ENCODE measurements around the gene GPR146. TPM values are rescaled to one million over a fixed set of nuclear protein-coding genes. Genes with fewer than 3 reads are reported as not detected.

GPR146 gene
- total RNA-seq, 2 donors from 2014 or later, result 0.66 to 0.75 TPM

DNA sequence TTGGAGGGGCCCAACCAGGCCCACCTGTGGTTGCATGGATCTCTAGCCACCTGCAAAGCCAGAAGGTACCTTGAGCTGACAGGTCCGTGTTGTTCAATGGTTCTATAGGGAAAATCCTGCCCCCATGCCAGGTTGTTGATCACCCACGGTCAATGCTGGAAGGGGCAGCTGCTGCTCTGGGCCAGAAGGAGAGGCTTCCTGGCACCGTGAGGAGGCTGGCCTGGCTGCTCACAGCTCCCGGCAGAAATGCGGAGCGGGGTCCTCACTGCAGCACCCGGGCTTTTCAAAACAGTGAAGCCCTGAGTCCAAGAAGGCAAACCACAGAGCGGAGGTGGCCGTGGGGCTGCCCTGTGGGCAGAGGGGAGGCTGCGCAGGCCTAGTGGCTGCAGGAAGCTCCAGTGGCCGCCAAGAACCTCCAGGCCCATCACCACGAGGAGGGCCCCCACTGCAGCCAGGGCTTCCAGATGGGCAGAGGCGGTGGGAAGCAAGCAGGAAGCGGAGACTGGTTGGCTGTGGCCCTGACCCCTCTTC lies 25.0 kb upstream of the GPR146 start:
- no peak overlapping the region for H3K27ac Mint-ChIP-seq
- Histone ChIP-seq H3K9ac (ENCODE audit: extremely low read depth, low read length, poor library complexity, severe bottlenecking) (no peak overlapping the region), H3K4me3 (ENCODE audit: low read length) (no peak overlapping the region), H3K9me3 (ENCODE audit: control insufficient read depth, low read length) (no peaks in the 10 kb centered on the region), H3K27me3 (ENCODE audit: control insufficient read depth, insufficient read depth, low read length, poor library complexity, severe bottlenecking) (no peaks in the 10 kb centered on the region), H3K27ac (ENCODE audit: low read depth, low read length) (no peak overlapping the region), H3K36me3 (ENCODE audit: control insufficient read depth, insufficient read depth, low read length) (peaks cover 10% of the 10 kb centered on the region), H3K4me1 (ENCODE audit: control insufficient read depth, insufficient read depth, low read length) (no peaks in the 10 kb centered on the region)
- no peaks in the 10 kb centered on the region for H3K27me3 Mint-ChIP-seq (ENCODE audit: insufficient read depth)
- WGBS, 2 experiments (ENCODE audit: insufficient coverage in 1 of 2, insufficient read length in 1 of 2), result 95% methylated on average over 9 to 14 of the region's 14 CpGs
- H3K4me3 Mint-ChIP-seq, result no peak overlapping the region
- H3K4me1 Mint-ChIP-seq, result no peaks in the 10 kb centered on the region
- H3K36me3 Mint-ChIP-seq (ENCODE audit: low read depth), result peaks cover 17% of the 10 kb centered on the region
- no peaks in the 10 kb centered on the region for H3K9me3 Mint-ChIP-seq
- TF ChIP-seq, protein P1, sequence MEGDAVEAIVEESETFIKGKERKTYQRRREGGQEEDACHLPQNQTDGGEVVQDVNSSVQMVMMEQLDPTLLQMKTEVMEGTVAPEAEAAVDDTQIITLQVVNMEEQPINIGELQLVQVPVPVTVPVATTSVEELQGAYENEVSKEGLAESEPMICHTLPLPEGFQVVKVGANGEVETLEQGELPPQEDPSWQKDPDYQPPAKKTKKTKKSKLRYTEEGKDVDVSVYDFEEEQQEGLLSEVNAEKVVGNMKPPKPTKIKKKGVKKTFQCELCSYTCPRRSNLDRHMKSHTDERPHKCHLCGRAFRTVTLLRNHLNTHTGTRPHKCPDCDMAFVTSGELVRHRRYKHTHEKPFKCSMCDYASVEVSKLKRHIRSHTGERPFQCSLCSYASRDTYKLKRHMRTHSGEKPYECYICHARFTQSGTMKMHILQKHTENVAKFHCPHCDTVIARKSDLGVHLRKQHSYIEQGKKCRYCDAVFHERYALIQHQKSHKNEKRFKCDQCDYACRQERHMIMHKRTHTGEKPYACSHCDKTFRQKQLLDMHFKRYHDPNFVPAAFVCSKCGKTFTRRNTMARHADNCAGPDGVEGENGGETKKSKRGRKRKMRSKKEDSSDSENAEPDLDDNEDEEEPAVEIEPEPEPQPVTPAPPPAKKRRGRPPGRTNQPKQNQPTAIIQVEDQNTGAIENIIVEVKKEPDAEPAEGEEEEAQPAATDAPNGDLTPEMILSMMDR (conservative IDR thresholded peaks at IDR 0.05), result no peak
- no peak for DNase-seq

DNA sequence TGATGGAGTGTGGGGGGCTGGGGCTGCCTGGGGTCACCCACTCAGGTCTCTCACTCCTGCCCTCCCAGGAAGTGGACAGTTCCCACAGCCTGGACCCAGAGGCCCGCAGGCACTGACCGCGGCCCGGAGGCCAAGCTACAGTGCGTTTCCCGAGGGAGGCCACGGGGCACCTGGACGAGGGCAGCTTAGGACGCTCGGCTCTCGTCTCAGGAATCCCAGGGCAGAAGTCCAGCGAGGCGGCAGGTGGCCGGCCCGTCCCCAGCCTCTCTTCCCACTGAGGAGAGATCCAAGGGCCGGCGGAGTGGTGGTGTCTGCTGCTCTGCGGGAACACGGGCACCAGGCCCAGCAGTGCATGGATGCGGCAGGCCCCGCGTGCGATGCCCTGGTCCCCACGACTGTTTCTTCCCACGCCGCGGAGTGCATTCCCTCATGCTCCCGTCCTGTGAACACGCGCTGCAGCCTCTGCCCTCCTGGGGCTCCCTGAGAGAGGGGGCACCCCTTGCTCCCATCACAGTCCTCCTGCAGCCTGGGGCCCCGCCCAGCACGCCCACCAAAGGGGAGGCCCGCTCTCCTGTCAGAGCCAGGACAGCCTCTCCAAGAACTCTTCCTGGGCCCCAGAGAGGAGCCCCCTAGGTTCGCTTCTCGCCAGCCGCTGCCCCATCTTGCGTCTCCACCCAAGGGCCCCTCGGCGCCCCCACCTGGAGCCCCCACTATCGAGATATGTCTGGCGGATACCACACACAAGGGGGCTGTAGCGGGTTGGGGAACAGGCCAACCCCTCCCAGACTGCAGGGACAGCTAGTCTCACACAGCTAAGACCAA lies 24.3 kb upstream of the GPR146 start:
- no peak for DNase-seq
- TF ChIP-seq, protein P1 (conservative IDR thresholded peaks at IDR 0.05), result no peak
- WGBS, 2 experiments (ENCODE audit: insufficient coverage in 1 of 2, insufficient read length in 1 of 2), result 96% methylated on average over 32 to 42 of the region's 42 CpGs
- Mint-ChIP-seq H3K36me3 (ENCODE audit: low read depth) (peaks cover 17% of the 10 kb centered on the region), H3K4me3 (no peak overlapping the region), H3K27ac (no peak overlapping the region), H3K4me1 (no peaks in the 10 kb centered on the region), H3K27me3 (ENCODE audit: insufficient read depth) (no peaks in the 10 kb centered on the region), H3K9me3 (no peaks in the 10 kb centered on the region)
- H3K9me3 ChIP-seq (ENCODE audit: control insufficient read depth, low read length), result no peaks in the 10 kb centered on the region
- H3K27me3 ChIP-seq (ENCODE audit: control insufficient read depth, insufficient read depth, low read length, poor library complexity, severe bottlenecking), result no peaks in the 10 kb centered on the region
- H3K36me3 ChIP-seq (ENCODE audit: control insufficient read depth, insufficient read depth, low read length), result peaks cover 10% of the 10 kb centered on the region
- H3K9ac ChIP-seq (ENCODE audit: extremely low read depth, low read length, poor library complexity, severe bottlenecking), result no peak overlapping the region
- no peak overlapping the region for H3K4me3 ChIP-seq (ENCODE audit: low read length)
- no peak overlapping the region for H3K27ac ChIP-seq (ENCODE audit: low read depth, low read length)
- H3K4me1 ChIP-seq (ENCODE audit: control insufficient read depth, insufficient read depth, low read length), result no peaks in the 10 kb centered on the region

DNA sequence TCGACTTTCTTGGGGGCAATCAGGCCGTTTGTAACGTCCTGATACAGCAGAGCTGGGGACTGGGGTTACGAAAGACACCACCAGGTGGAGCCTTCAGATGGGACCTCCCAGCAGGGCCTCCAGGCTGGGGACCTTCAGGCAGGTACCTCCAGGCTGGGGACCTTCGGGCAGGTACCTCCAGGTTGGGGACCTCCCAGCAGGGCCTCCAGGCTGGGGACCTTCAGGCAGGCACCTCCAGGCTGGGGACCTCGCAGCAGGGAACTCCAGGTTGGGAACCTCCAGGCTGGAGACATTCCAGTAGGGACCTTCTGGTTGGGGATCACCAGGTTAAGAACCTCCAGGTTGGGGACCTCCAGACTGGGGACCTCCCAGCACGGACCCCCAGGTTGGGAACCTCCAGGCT lies 23.5 kb upstream of the GPR146 start:
- no peaks in the 10 kb centered on the region for H3K4me1 ChIP-seq (ENCODE audit: control insufficient read depth, insufficient read depth, low read length)
- no peak overlapping the region for H3K4me3 ChIP-seq (ENCODE audit: low read length)
- H3K27ac Mint-ChIP-seq, result no peak overlapping the region
- no peaks in the 10 kb centered on the region for H3K27me3 Mint-ChIP-seq (ENCODE audit: insufficient read depth)
- no peak overlapping the region for H3K4me3 Mint-ChIP-seq
- TF ChIP-seq, protein P1 (conservative IDR thresholded peaks at IDR 0.05), result peak; percentile 65
- no peaks in the 10 kb centered on the region for H3K9me3 Mint-ChIP-seq
- DNase-seq, result no peak
- no peak overlapping the region for H3K27ac ChIP-seq (ENCODE audit: low read depth, low read length)
- peaks cover 12% of the 10 kb centered on the region for H3K36me3 ChIP-seq (ENCODE audit: control insufficient read depth, insufficient read depth, low read length)
- no peak overlapping the region for H3K9ac ChIP-seq (ENCODE audit: extremely low read depth, low read length, poor library complexity, severe bottlenecking)
- no peaks in the 10 kb centered on the region for H3K9me3 ChIP-seq (ENCODE audit: control insufficient read depth, low read length)
- WGBS, 2 experiments (ENCODE audit: insufficient coverage in 1 of 2, insufficient read length in 1 of 2), result 90 to 93% methylated on average over 4 to 7 of the region's 7 CpGs
- no peaks in the 10 kb centered on the region for H3K4me1 Mint-ChIP-seq
- no peaks in the 10 kb centered on the region for H3K27me3 ChIP-seq (ENCODE audit: control insufficient read depth, insufficient read depth, low read length, poor library complexity, severe bottlenecking)
- peaks cover 17% of the 10 kb centered on the region for H3K36me3 Mint-ChIP-seq (ENCODE audit: low read depth)
